ENCODE measurements around the gene DQX1. TPM values are rescaled to one million over a fixed set of nuclear protein-coding genes. Genes with fewer than 3 reads are reported as not detected.

The DQX1 gene
- total RNA-seq, 2 experiments from 2014 or later = 0.17 TPM; not detected in 1

Other genes with a start within 250 kb of the DQX1 start
- 1 to 10 TPM; 5.7 to 8.0 TPM for gene SLC4A5, start 182.8 kb downstream of the DQX1 start, total RNA-seq
- gene DCTN1, start 145.9 kb downstream of the DQX1 start, total RNA-seq = 10 to 100 TPM; 46.1 to 53.7 TPM
- gene C2orf81, start 104.6 kb downstream of the DQX1 start, total RNA-seq = 1 to 10 TPM in 1 of 2 experiments, under 1 TPM in 1; 0.75 to 1.8 TPM
- 10 to 100 TPM; 18.4 to 19.8 TPM for gene WDR54, start 104.5 kb downstream of the DQX1 start, total RNA-seq
- under 1 TPM; 0.42 to 0.54 TPM for gene RTKN, start 84.3 kb downstream of the DQX1 start, total RNA-seq
- 10 to 100 TPM; 47.9 to 52.9 TPM for gene INO80B, start 71.1 kb downstream of the DQX1 start, total RNA-seq
- gene WBP1, start 67.8 kb downstream of the DQX1 start, total RNA-seq = 10 to 100 TPM; 68.5 to 70.6 TPM
- gene MOGS, start 60.8 kb downstream of the DQX1 start, total RNA-seq = 10 to 100 TPM; 43.7 to 46.7 TPM
- 10 to 100 TPM; 48.6 to 59.0 TPM for gene MRPL53, start 53.6 kb downstream of the DQX1 start, total RNA-seq
- 10 to 100 TPM; 12.6 to 13.6 TPM for gene CCDC142, start 43.2 kb downstream of the DQX1 start, total RNA-seq
- gene TTC31, start 43.1 kb downstream of the DQX1 start, total RNA-seq = 10 to 100 TPM; 25.9 to 30.8 TPM
- gene LBX2, start 26.6 kb downstream of the DQX1 start, total RNA-seq = not detected
- gene PCGF1, start 18.5 kb downstream of the DQX1 start, total RNA-seq = 10 to 100 TPM; 18.6 to 22.9 TPM
- gene TLX2, start 11.8 kb downstream of the DQX1 start, total RNA-seq = not detected
- gene AUP1, start 3.5 kb upstream of the DQX1 start, total RNA-seq = 100 to 1,000 TPM; 201 to 202 TPM
- 10 to 100 TPM; 15.7 TPM for gene HTRA2, start 3.7 kb upstream of the DQX1 start, total RNA-seq
- not detected for gene LOXL3, start 27.7 kb upstream of the DQX1 start, total RNA-seq
- 1 to 10 TPM; 5.2 to 5.3 TPM for gene DOK1, start 28.5 kb upstream of the DQX1 start, total RNA-seq
- gene M1AP, start 122.1 kb upstream of the DQX1 start, total RNA-seq = not detected
- 1 to 10 TPM; 4.6 to 5.9 TPM for gene SEMA4F, start 128.0 kb upstream of the DQX1 start, total RNA-seq